GM12874 (cell line): Measurements from ENCODE around the gene KLHDC8A.

Experiments
- CTCF ChIP-seq: IDR thresholded peaks from 2 replicates; pipeline ENCODE4 v1.5.1; 2011; ENCODE audit warnings: low read depth, mild to moderate bottlenecking, control low read depth, low read length, moderate library complexity; ENCODE audit not compliant: insufficient read depth

The KLHDC8A gene

GRCh38 chr1:205294175-205294917 is 62.4 kb downstream of the KLHDC8A start:
- TF ChIP-seq CTCF, result no peak

- TF ChIP-seq CTCF, result no peak
Measured at GRCh38 chr1:205293350-205294074, 63.2 kb downstream of the KLHDC8A start.

GRCh38 chr1:205291596-205291995 is 65.1 kb downstream of the KLHDC8A start:
- TF ChIP-seq CTCF, result no peak

GRCh38 chr1:205287767-205288559 is 68.8 kb downstream of the KLHDC8A start:
- TF ChIP-seq CTCF, result no peak

- TF ChIP-seq CTCF, result no peak
Measured at GRCh38 chr1:205287076-205287475, 69.6 kb downstream of the KLHDC8A start.

- no peak for TF ChIP-seq CTCF
Measured at GRCh38 chr1:205286335-205286950, 70.3 kb downstream of the KLHDC8A start.
